ENCODE measurements around the gene LRRC28. TPM values are rescaled to one million over a fixed set of nuclear protein-coding genes. Genes with fewer than 3 reads are reported as not detected.
A peak's percentile ranks its signal among the peaks of the same experiment; 100 is the strongest.

Gene LRRC28
- total RNA-seq, 1 experiment from 2014 or later, result 39.3 TPM

GRCh38 chr15:99424978-99425656 lies 173.8 kb downstream of the LRRC28 start:
- TF ChIP-seq SIN3A (IDR thresholded peaks at IDR 0.05; ENCODE audit: borderline replicate concordance, insufficient read depth, low read depth, low read length) (no peak), CTCF (IDR thresholded peaks at IDR 0.05) (no peak), POLR2AphosphoS5 (IDR thresholded peaks at IDR 0.05; ENCODE audit: low read depth, low read length) (no peak), REST (IDR thresholded peaks at IDR 0.05; ENCODE audit: insufficient read depth in 1 of 2, low read depth in 2 of 2, low read length in 1 of 2) (no peak), TCF7L2 (IDR thresholded peaks at IDR 0.05; ENCODE audit: low read depth, low read length) (no peak)
- H3K9me3 ChIP-seq (ENCODE audit: control insufficient read depth, insufficient read depth, low read depth, low read length), result no peaks in the 10 kb centered on the region
- H3K36me3 ChIP-seq (ENCODE audit: control insufficient read depth, insufficient read depth, low read length), result no peaks in the 10 kb centered on the region
- H3K27ac ChIP-seq (ENCODE audit: low read length), result no peak overlapping the region
- H3K4me1 ChIP-seq (ENCODE audit: control insufficient read depth, insufficient read depth, low read length), result no peaks in the 10 kb centered on the region
- ATAC-seq, result peak; percentile 32; the same call in 1 of the 2 replicates
- intact Hi-C loops (cut with micrococcal nuclease; ENCODE audit: unreplicated experiment) (no loop called here), in situ Hi-C loops (cut with HindIII; ENCODE audit: low pct_unique_long_range_greater_than_20kb, low sequenced_read_pairs) (no loop called here)
- H3K4me3 ChIP-seq (ENCODE audit: low read depth in 2 of 2, low read length in 2 of 2), result no peak overlapping the region
- BruUV-seq (replicated peaks), result no TSS peak
- ChIA-PET POLR2A (no interaction called here), CTCF (no interaction called here)
- no peak for DNase-seq (ENCODE audit: low read depth, low spot score)
- no peaks in the 10 kb centered on the region for H3K27me3 ChIP-seq (ENCODE audit: control insufficient read depth, insufficient read depth, low read length)

- POLR2A ChIA-PET, result no interaction called here
- intact Hi-C loops (cut with micrococcal nuclease; ENCODE audit: unreplicated experiment) (no loop called here), in situ Hi-C loops (cut with HindIII; ENCODE audit: low pct_unique_long_range_greater_than_20kb, low sequenced_read_pairs) (no loop called here)
- Histone ChIP-seq H3K27ac (ENCODE audit: low read length) (no peak overlapping the region), H3K4me1 (ENCODE audit: control insufficient read depth, insufficient read depth, low read length) (no peaks in the 10 kb centered on the region), H3K36me3 (ENCODE audit: control insufficient read depth, insufficient read depth, low read length) (no peaks in the 10 kb centered on the region), H3K4me3 (ENCODE audit: low read depth in 2 of 2, low read length in 2 of 2) (no peak overlapping the region), H3K27me3 (ENCODE audit: control insufficient read depth, insufficient read depth, low read length) (no peaks in the 10 kb centered on the region), H3K9me3 (ENCODE audit: control insufficient read depth, insufficient read depth, low read depth, low read length) (no peaks in the 10 kb centered on the region)
- ATAC-seq (0 out of 2 replicates have a peak, but pooled peaks have one; percentile 67), DNase-seq (ENCODE audit: low read depth, low spot score) (no peak)
- no peak for TF ChIP-seq CTCF (IDR thresholded peaks at IDR 0.05)
- no peak for TF ChIP-seq POLR2AphosphoS5 (IDR thresholded peaks at IDR 0.05; ENCODE audit: low read depth, low read length)
- no peak for TF ChIP-seq REST (IDR thresholded peaks at IDR 0.05; ENCODE audit: insufficient read depth in 1 of 2, low read depth in 2 of 2, low read length in 1 of 2)
- CTCF ChIA-PET, result no interaction called here
- no TSS peak for BruUV-seq (replicated peaks)
Observed at GRCh38 chr15:99425657-99426301, 174.5 kb downstream of the LRRC28 start.
